HG03097 (cell line): ENCODE results near the gene FSHR.

Source experiments
- ATAC-seq: cut with Tn5 transposase; IDR thresholded peaks from one replicate; pipeline ENCODE4 v1.9.1; 2021; ENCODE audit not compliant: unreplicated experiment, low FRiP score

The FSHR gene

GRCh38 chr2:48978131-48978530, 176.2 kb downstream of the FSHR start:
- ATAC-seq = no peak

GRCh38 chr2:48971801-48972200, 182.5 kb downstream of the FSHR start:
- ATAC-seq = no peak

- ATAC-seq = no peak
These were observed 186.3 kb downstream of the FSHR start for GRCh38 chr2:48968011-48968410.

GRCh38 chr2:48965204-48965603, 189.1 kb downstream of the FSHR start:
- ATAC-seq = no peak

GRCh38 chr2:48961009-48961408, 193.3 kb downstream of the FSHR start:
- no peak for ATAC-seq

- ATAC-seq = no peak
These were observed 199.4 kb downstream of the FSHR start for GRCh38 chr2:48954935-48955334.

GRCh38 chr2:48954311-48954710, 200.0 kb downstream of the FSHR start:
- no peak for ATAC-seq

- ATAC-seq = no peak
These were observed 201.7 kb downstream of the FSHR start for GRCh38 chr2:48952614-48953013.

- ATAC-seq = no peak
These were observed 202.2 kb downstream of the FSHR start for GRCh38 chr2:48952143-48952542.

GRCh38 chr2:48948400-48949125, 205.8 kb downstream of the FSHR start:
- no peak for ATAC-seq

- ATAC-seq = peak; percentile 82
These were observed 207.8 kb downstream of the FSHR start for GRCh38 chr2:48946449-48947048.

- ATAC-seq = no peak
These were observed 209.4 kb downstream of the FSHR start for GRCh38 chr2:48944956-48945355.

- no peak for ATAC-seq
These were observed 210.9 kb downstream of the FSHR start for GRCh38 chr2:48943436-48943835.

- no peak for ATAC-seq
These were observed 212.4 kb downstream of the FSHR start for GRCh38 chr2:48941908-48942307.

- ATAC-seq = no peak
These were observed 212.9 kb downstream of the FSHR start for GRCh38 chr2:48941456-48941855.

GRCh38 chr2:48940606-48941005, 213.7 kb downstream of the FSHR start:
- ATAC-seq = no peak

- no peak for ATAC-seq
These were observed 215.1 kb downstream of the FSHR start for GRCh38 chr2:48939232-48939631.

- no peak for ATAC-seq
These were observed 216.1 kb downstream of the FSHR start for GRCh38 chr2:48938231-48938630.

- ATAC-seq = no peak
These were observed 219.5 kb downstream of the FSHR start for GRCh38 chr2:48934807-48935206.

- ATAC-seq = no peak
These were observed 220.4 kb downstream of the FSHR start for GRCh38 chr2:48933828-48934497.

- ATAC-seq = no peak
These were observed 221.6 kb downstream of the FSHR start for GRCh38 chr2:48932667-48933066.
